RWPE1 (cell line): Measurements from ENCODE around the gene SLC35G1.

Source experiments
- CTCF ChIA-PET: fragments of 350-600 bp; sonication (Branson Sonifier 250); formaldehyde crosslinking; extraction: SDS; loops from one replicate; lab custom pipeline; 2021; lab: Yijun Ruan, JAX
- POLR2A ChIA-PET: fragments of 400-600 bp; formaldehyde crosslinking; extraction: SDS; loops from one replicate; lab custom pipeline; 2020; ENCODE audit warnings: antibody characterized with exemption; ENCODE audit not compliant: low non-redundant PET; lab: Yijun Ruan, JAX
- DNase-seq: peaks from one replicate; pipeline ENCODE4 v3.0.0; 2012; ENCODE audit warnings: low spot score
- H3K27ac ChIP-seq: fragments of 450-650 bp; 2 replicates; pipeline ENCODE4 v1.5.1; 2017
- CTCF ChIP-seq: fragments of 450-650 bp; conservative IDR thresholded peaks from 2 replicates; pipeline ENCODE4 v1.5.1; 2017; ENCODE audit warnings: low read depth, mild to moderate bottlenecking

Gene SLC35G1

GRCh38 chr10:93916257-93917063, 22.7 kb downstream of the SLC35G1 start:
- no peak overlapping the region for H3K27ac ChIP-seq
- DNase-seq: peak; percentile 47
- CTCF ChIA-PET: interaction anchor here (0.5 to 3.0 kb wide), 23 partner anchors 11 to 629 kb away, joined by 3 to 45 read pairs (median 3); partner anchors contain the start of gene SLC35G1
- peak; percentile 79 for TF ChIP-seq CTCF
- POLR2A ChIA-PET: interaction anchor here (0.6 kb wide), 1 partner anchor 400 kb away, joined by 3 read pairs; no protein-coding TSS in a partner anchor

GRCh38 chr10:93917064-93917391, 23.2 kb downstream of the SLC35G1 start:
- ChIA-PET CTCF (interaction anchor here (0.5 to 3.0 kb wide), 25 partner anchors 11 to 557 kb away, joined by 3 to 45 read pairs (median 3); partner anchors contain the start of gene SLC35G1), POLR2A (interaction anchor here (0.6 kb wide), 1 partner anchor 399 kb away, joined by 3 read pairs; no protein-coding TSS in a partner anchor)
- DNase-seq: no peak
- H3K27ac ChIP-seq: no peak overlapping the region
- TF ChIP-seq CTCF: no peak

GRCh38 chr10:93917821-93918220, 24.0 kb downstream of the SLC35G1 start:
- TF ChIP-seq CTCF: no peak
- no peak overlapping the region for H3K27ac ChIP-seq
- ChIA-PET CTCF (interaction anchor here (0.6 to 3.0 kb wide), 9 partner anchors 26 to 527 kb away, joined by 3 to 45 read pairs (median 4); no protein-coding TSS in a partner anchor), POLR2A (no interaction called here)
- no peak for DNase-seq

- POLR2A ChIA-PET: no interaction called here
- 0 out of 2 replicates have a peak, but pooled peaks have one; percentile 10 for TF ChIP-seq CTCF
- DNase-seq: no peak
- H3K27ac ChIP-seq: no peak overlapping the region
- CTCF ChIA-PET: interaction anchor here (0.5 to 1.3 kb wide), 4 partner anchors 27 to 643 kb away, joined by 3 to 7 read pairs (median 3); no protein-coding TSS in a partner anchor
Measured at GRCh38 chr10:93921338-93921737, 27.6 kb downstream of the SLC35G1 start.

- ChIA-PET CTCF (no interaction called here), POLR2A (no interaction called here)
- no peak for TF ChIP-seq CTCF
- DNase-seq: no peak
- H3K27ac ChIP-seq: peak overlapping the region; percentile 54
Measured at GRCh38 chr10:93926613-93927012, 32.8 kb downstream of the SLC35G1 start.

GRCh38 chr10:93938140-93938539, 44.4 kb downstream of the SLC35G1 start:
- CTCF ChIA-PET: no interaction called here
- DNase-seq: no peak
- no peak for TF ChIP-seq CTCF
- POLR2A ChIA-PET: no interaction called here
- H3K27ac ChIP-seq: no peak overlapping the region
